T-helper 2 cell (primary cell): Measurements from ENCODE around the gene BEND3.

ENCODE experiments used
- DNase-seq, 5 experiments: peaks; one replicate each; pipeline versions ENCODE4 v3.0.0 to v3.0.0-alpha.2; 2012 to 2022

The BEND3 gene

DNA sequence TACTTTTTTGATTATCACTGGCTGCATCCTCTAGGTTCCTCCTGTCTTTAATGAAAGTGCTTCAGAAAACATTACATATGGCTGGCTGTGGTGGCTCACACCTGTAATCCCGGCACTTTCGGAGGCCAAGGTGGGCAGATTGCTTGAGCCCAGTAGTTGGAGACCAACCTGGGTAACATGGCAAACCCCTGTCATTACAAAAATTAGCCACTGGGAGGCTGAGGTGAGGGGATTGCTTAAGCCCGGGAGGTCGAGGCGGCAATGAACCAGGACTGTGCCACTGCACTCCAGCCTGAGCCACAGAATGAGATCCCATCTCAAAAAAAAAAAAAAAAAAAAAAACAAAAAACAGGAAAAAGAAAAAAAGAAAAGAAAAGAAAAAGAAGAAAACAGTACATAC lies 35.3 kb downstream of the BEND3 start:
- peak in 1 of 5 experiments; percentile 45 for DNase-seq

DNA sequence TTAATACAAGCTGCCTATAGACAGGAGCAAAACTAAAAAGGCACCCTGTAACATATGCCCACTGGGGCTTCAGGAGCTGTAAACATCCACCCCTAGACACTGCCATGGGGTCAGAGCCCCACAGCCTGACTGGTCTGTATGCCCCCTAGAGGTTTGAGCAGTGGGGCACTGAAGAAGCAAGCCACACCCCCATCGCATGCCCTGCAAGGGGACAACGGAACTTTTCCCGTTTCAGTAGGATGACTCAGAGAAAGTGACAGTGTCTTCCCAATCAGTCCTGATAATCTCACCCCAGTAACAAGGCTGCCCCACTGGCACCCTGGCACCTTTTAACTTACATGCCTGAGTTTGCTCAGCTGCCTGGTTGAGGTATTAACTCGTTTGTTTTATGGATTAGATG lies 35.9 kb downstream of the BEND3 start:
- DNase-seq, result no peak

DNA sequence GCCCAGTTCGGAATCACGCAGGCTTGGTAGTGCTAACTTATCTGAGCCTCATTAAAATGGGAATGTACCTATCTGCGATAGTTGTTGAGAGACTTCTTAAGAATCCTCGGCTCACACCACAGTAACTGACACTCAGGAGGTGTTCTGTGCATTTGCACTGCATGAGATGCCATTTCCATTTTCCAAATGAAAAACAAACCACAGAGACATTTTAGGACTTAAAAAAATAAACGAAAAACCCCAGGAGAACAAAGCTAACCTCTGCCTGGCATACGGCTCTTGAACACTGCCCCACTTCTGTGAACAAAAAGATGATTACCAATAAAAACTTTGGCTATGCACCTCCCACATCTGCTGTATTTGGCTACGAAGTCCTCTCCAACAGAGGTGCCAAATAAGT lies 37.6 kb downstream of the BEND3 start:
- no peak for DNase-seq

DNA sequence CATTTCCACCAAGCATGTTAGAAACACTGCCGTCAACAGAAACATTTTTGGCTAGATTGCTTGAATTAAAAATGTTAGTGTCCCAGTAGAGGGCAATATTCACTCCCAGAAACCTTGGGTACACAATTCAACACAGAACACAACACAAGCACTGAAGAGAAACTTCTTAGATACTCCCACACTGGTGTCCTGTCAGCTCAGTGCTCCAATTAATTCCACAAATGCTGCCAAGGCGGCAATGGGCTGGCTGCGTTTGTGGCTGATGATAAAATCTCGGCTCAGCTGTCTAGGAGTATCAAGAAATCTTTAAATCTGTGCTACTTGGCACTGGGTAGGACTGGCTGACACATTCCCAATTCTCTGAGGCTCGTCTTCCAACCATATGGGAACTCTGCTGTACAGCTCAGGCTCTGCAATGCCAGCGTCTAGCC lies 39.3 kb downstream of the BEND3 start:
- DNase-seq, result peak in 1 of 5 experiments; percentile 63

DNA sequence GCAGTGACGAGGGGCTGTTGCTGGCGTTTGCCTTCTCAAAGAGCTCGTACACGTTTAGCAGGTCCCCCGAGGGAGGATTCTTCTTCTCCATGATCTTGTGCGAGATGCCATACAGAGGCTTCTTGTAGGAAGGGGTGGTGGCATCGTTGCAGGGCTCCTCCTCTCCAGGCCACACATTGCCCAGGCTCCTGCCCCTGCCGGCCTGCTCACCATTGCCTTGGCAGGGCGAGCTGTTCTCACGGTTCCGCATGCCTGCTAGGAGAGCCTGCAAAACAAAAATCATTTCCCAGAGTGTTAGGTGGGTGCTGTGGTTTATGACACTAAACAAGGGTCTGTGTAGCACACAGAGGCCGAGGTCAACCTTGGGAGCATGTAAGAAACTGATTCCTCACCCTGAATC lies 44.6 kb downstream of the BEND3 start:
- no peak for DNase-seq

DNA sequence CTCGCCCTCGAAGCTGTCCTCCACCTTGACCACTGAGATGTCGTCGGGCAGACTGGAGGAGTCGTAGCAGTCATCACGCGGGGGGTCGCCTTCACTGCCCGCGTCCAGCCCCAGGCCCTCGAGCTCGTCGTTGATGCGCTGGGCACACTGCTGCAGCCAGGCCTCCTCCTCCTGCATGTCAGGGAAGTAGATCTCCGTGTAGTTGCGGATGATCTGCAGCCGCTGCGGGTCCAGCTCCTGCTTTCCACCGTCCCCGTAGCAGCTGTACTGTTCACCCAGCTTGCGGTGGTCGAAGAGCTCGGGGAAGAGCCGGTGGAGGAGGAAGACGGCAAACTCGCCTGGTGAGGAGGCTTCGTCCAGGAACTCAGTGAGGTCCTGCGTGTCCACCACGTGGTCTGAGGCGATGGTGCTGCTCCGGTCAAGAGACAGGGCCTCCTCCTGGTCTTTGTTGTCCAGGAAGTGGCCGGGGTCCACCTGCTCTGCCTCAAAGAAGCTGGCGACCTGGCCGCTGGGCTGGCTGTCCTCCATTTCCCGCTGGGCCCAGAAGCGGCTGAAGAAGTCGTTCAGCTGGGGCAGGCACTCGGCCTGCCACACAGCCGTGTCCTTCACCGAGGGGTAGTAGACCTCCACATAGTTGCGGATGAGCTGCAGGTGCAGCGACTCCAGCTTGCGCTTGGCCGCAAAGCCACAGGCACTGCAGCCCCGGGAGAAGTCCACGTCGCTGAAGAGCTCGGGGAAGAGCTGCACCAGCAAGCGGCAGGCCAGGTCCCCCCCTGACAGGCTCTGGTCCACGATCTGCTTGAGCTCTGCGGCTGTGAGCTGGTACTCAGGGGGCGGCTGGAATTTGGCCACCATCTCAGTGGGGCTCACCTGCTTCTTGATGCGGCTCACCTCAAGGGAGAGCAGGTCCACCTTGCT lies 45.4 kb downstream of the BEND3 start:
- DNase-seq, result no peak

DNA sequence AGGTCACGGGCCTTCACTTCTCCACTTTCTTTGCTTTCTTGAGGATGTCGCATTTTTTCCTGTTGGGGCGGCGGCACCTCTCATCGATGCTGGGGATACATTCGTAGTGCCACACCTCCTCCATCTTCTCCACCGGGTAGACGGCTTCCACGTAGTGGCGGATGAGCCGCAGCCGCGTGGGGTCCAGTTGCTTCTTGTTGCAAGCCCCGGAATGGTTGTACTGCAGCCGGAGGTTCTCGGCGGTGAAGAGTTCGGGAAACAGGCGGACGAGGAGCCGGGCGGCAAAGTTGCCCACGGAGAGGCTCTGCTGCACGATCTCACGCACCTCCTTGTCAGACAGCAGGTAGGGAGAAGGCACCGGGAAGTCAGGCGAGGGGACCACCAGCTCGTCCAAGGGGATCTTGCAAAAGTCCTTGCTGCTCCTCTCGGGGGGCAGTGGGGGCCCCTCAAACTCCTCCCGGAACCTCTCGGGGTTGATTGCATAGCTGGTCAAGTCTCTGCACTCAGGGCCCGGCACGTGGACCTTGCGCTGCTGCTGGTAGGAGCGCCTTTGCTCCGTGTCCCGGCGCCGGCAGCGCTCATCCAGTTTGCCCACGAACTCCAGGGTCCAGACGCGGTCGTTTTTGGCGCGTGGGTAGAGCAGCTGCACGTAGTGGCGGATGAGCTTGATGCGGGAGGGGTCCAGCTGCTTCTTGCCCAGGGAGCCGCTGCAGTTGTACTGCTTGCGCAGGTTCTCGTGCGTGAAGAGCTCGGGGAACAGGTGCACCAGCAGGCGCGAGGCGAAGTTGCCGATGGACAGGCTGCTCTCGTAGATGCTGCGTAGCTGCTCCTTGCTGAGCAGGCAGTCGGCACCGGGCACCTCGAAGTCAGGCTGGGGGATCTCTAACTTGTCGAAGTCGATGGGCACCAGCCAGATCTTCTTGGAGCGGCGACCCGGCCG lies 46.4 kb downstream of the BEND3 start:
- DNase-seq, result no peak

DNA sequence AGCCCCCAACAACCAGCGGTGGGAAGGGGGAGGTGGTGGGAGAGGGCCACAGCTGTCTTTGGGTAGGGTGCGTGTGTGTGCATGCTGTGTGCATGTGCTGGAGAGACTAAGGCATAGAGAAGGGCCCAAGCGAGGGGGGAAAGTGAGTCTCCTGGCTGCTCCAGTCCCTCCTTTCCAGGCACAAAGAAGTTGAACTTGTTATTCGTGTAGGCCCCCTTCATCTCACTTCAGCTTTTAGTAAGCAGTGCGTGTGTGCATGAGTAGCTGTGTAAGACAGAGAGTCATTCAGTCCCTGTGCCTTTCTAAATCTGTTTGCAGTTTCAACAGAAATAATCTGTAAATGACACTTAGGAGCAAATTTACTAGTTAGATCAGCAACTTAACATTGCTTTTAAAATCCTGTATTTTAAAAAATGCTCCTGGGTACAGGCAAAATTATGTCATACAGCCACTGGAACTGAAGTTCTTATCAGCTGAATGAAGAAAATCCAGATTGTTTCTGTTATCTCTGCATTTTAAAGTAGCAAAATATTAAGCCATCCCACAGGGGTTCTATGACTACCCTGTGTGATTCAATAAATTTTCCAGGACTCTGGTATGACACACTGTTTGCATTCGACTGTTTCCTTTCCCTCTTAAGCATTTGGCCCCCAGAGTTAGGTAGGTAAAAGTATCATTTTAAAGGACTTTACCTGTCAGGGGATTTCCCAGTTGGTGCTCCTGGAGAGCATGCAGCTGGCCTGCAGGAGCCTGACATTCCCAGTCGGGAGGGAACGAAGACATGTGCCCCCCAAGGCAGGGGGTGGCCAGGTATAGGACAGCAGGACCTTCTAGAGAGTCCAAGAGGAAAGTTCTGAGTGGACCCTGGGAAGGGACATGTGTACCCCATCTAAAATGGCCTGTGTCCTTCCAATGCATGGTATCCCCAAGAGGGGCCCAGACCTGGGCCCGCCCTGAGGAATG lies 48.3 kb downstream of the BEND3 start:
- DNase-seq, result peak in 1 of 5 experiments; percentile 91

DNA sequence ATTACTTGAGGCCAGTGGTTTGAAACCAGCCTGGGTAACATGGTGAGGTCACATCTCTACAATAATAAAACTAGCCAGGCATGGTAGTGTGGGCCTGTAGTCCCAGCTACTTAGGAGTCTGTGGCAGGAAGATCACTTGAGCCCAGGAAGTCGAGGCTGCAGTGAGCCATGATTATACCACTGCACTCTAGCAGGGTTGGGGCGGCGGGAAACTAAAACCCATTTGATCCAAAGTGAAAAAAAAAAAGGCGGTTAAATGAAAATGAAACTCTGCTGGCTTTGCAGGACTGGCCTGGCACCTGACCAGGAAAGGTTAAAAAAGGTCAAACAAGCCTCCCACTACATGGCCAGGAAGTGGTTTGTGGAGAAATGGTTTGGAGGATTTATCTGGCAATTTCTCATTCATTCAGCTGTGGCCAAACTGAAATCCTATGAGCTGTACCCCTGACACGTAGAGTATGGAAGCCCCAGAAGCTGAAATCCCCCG lies 50.7 kb downstream of the BEND3 start:
- peak in 1 of 5 experiments; percentile 86 for DNase-seq

DNA sequence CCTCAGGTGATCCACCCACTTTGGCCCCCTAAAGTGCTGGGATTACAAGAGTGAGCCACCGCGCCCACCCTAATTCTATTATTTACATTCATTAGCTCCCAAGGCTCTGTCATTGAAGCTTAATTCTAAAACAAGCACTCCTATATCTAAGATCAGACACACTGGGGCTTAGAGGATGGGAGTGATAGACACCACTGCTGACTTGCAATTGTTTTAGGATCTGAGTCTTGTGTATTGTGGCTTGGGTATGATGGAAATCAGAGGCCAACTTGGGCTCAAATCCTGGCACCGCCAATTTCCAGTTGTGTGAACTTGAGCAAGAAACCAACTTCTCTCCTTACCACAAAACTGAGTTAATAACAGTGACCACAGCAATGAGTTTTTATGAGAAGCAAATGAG lies 52.6 kb downstream of the BEND3 start:
- DNase-seq, result no peak

DNA sequence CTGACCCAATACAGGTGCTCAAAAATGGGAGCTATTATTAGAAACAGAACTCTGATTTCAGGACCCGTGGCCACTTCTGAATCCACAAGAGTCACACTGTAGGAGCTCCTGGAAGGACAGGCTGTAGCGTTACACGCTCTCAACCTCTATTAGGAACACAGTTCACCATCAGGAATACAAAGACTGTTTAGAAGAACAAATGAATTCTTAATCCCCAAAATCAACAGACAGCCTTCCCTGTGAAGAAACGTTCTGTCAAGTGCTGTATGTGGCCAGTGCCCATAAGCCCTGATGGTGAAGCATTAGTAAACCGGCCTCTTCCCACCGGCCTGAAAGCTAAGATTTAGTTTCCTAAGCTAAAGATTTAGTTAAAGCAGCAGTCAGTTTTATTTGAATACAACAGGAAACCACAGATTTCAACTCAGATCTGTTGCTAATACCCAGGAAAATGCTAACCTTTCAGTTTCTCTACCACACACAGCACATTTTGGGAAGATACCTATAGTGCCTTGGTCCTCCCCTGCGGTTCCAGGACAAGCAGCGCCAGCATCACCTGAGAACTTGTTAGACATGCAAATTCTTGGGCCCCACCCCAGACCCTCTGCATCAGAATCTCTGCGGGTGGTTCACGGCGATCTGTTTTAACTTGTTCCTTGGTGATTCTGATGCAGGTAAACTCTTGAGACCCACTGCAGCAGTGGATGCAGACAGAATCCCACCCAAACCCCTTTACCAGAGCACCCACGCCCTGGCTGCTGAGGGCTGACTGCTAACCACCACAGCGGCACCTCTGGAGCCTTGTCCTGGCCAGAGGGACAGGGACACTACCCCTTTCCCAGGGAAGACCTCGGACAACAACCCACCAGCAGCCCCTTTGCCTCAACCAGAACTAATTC lies 53.9 kb downstream of the BEND3 start:
- DNase-seq, result peak in 1 of 5 experiments; percentile 83

DNA sequence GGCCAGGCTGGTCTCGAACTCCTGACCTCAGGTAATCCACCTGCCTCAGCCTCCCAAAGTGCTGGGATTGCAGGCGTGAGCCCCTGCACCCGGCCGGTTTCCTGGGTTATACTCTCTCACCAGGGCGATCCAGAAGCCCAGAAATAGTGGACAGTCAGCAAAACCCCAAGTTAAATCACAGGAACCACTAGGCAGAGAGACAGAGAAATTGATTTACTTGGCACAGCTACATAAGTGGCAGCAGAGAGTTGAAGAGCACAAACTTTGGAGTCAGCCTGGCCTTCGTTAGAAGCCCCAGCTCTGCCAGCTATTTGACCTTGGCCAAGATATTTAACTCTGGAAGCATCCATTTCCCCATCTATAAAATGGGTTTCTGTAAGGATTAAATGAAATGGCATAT lies 54.6 kb downstream of the BEND3 start:
- DNase-seq, result no peak

DNA sequence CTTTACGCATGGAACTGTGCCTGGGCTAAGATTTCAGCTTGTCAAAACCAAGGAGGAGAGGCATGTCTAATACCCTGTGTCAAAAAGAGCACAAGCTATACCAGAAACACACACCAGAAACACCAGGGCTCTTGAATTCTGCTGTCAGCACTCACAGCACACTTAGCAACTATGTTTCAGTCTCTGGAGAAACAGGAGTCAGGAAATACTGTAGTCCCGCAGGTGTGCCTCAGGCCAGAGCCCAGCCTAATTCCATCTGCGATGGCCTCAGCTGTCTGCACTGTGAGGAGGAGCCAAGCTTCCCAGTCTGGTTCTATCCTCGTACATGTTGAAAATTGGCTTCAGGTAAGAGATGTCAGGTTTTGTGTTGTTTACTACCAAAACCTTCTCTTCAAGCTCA lies 55.7 kb downstream of the BEND3 start:
- no peak for DNase-seq

DNA sequence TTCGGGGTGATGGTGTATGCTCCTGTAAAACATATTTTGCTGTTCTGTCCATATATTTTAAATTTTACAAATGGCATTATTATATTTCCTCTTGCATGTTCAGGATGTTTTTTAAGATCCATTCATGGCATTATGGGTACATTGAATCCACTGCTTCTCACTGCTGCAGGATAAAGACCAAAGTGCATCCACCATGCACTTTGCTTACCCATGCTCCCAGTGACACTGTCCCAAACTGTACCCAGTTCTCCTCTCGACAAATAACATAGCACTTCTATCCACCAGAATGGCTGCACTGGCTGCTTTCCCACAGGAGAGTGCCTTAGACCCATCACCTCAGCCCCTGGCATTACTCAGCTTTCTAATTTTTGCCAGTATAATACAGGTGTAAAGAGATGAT lies 57.6 kb downstream of the BEND3 start:
- no peak for DNase-seq

DNA sequence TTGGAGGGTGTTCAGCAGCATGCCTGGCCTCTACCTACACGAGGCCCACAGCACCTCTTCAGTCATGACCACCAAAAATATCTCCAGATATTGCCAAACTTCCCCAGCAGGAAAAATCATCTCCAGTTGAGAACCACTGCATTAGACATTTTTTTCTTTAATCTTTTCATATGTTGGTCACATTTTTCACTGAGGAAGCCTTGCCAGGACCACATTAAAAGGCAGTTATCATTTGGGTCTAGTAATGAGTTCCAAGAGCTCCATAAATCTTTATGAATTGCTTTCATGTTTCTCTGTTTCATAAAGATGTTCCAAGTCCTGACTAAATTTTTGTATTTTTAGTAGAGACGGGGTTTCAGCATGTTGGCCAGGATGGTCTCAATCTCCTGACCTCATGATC lies 58.5 kb downstream of the BEND3 start:
- no peak for DNase-seq

DNA sequence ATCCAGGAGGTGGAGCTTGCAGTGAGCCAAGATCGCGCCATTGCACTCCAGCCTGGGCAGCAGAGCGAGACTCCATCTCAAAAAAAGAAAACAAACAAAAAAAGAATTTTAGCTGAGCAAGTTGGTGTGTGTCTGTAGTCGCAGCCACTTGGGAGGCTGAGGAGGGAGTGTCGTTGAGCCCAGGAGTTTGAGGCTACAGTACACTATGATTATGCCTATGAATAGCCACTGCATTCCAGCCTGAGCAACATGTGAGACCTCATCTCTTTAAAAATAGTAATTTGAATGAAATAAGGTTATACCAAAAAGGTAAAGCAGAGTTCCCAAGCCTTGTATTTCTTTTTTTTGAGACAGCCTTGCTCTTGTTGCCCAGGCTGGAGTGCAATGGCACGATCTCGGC lies 67.5 kb downstream of the BEND3 start:
- no peak for DNase-seq

DNA sequence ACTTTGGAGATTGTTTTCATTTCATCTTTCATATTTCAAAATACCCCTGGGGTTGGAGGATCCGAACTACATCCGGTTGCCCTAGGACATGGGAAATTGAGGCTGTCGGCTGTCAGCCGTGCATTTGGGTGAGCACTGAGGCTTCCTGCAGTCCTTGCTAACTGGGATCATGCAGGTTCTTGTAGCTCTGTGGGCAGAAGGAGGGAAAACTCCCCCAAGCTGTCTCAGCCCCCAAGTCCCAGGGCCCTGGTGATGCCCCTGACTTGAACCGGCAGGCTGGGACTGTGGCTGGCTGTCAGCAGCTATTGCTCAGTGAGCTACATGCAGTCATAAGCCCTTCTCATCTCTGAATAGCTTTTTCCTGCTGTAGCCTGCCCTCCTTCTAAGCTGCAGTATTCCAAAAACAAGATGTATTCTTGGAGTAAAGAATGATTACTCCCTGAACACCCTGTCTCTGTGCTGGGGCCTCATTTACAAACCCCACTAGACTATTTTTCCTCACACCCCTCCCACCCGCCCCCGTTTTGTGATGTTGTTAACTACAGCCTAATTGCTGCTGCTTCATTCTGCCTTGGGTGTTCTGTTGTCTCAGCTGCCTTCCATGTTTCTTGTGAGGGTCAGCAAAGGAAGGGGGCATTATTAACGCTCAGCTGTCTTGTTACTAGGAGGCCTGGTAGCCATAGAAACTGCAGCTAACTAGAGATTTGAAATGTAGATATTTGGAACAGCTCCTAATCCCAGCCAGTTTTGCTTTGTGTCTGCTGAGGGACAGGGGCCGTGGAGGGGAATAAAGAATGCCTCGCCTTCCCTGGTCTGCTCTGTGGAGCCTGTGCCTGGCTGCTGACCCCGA lies 69.3 kb downstream of the BEND3 start:
- DNase-seq, result no peak

DNA sequence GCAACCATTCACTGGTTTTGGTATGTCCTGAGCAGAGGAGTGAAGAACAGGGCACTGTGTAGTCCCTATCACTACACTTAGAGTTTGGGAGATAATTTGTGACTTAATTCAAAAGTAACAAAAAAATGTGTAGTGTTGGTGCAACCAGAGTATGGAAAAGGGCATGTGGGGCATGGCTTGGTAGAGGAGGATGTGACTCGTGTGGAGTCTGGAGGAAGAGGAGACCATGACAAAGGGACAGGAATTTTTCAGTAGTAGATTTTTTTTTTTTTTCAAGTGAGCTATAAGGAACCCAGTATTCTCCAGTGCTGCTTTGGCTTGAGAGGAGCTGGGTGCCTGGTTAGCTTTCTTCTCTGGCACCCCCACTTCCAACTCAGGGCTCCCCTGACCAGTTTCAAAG lies 82.2 kb downstream of the BEND3 start:
- DNase-seq, result no peak

DNA sequence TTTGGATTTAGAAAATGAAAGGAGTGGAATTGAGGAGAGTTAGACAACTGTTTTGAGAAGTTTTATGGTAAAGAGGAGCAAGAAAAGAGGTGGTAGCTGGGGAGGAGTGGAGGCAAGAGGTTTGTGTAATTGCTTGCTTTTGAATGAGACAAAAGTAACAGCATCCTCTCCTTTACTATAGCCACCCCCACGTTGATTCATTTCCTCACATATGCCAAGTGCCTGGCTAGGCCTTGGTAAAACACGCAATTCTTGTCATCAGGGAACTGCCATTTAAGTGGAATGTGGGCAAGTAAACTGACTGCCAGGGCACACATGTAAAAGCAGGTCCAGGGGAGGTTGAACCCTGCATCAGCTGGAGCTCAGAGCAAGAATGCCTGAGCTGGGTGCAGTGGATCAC lies 83.3 kb downstream of the BEND3 start:
- DNase-seq, result no peak

DNA sequence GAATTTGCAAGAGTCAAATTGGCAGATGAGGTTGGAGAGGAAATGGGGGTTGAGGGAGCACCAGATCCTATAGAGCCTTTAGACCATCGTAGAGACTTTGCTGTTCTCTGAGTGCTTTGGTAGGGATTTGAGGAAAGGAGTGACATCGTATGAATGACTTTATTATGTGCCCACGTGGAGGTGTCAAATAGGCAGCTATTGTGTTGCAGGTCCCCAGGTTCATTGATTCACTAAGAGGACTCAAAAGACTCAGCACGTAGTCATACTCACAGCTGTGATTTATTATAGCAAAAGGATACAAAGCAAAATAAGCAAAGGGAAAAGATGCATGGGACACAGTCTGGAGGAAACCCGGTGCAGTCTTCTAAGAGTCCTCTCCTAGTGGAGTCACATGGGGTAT lies 85.2 kb downstream of the BEND3 start:
- no peak for DNase-seq
